ENCODE measurements around the gene EHHADH.

EHHADH gene

DNA sequence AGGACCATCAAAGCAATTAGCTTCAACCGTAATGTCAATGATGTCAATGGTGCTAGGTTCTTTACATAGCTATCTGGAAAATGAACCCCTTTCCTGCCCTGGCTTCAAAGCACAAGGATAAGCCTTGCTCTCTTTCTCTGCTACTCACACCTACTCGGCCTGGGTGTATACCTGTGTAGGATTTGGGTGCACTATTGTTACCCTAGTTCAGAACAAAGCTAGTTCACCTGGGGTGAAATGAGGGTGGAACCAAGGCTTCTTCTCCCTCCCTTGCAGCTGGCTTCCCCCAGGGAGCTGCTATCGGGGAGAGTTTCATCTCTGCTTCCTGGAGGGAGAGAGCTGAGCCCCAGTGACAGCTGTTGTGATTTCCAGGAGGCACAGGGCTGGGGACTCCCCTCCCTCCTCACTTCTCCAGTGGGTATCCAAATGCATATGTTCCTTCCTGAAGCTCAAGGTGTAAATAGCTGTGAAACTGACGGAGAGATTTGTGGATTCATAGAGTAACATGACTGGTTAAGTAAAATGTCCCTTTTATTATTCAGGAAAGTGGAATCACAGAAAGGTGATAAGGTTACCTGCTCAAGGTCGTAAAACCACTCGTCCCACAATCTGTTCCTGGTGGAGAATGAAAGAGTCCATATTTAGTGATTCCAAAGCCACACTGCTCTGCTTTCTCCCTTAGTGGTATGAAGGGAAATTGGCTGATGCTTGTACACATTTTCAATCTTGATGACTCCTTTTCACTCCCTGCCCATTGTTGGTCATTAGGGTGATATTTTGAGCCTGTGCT lies 89.2 kb downstream of the EHHADH start:
- no peak for TF ChIP-seq CTCF (IDR thresholded peaks at IDR 0.05; ENCODE audit: insufficient read depth, low read length, poor library complexity, severe bottlenecking)
- H3K4me3 ChIP-seq (replicated peaks; ENCODE audit: low read depth, low read length): no peak overlapping the region
- no peak for DNase-seq (ENCODE audit: extremely low read depth, insufficient read length)
- H3K27me3 ChIP-seq (replicated peaks; ENCODE audit: control insufficient read depth, insufficient read depth, low read length): peaks cover 3% of the 10 kb centered on the region
- H3K36me3 ChIP-seq (ENCODE audit: control insufficient read depth, insufficient read depth, low read length): no peaks in the 10 kb centered on the region

DNA sequence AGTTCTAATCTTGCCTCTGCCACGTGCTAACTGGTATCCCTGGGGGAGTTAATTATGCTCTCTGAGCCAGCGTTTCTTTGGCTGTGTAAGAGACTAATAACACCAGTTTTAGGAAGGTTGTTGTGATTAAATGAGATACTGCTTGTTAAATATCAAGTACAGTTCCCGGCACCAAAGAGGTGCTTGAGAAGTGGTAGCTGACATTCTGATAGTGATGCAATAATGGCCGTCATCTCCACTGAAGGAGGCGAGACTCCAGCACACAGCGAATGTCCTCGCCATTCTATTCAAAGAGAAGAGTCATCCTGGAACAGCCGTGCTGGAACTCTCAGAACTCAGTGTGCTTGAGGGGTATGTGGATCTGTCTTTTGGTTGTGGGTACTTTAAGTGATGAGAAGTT lies 91.2 kb downstream of the EHHADH start:
- TF ChIP-seq CTCF (IDR thresholded peaks at IDR 0.05; ENCODE audit: insufficient read depth, low read length, poor library complexity, severe bottlenecking): no peak
- H3K4me3 ChIP-seq (replicated peaks; ENCODE audit: low read depth, low read length): no peak overlapping the region
- no peak for DNase-seq (ENCODE audit: extremely low read depth, insufficient read length)
- H3K27me3 ChIP-seq (replicated peaks; ENCODE audit: control insufficient read depth, insufficient read depth, low read length): peaks cover 3% of the 10 kb centered on the region
- H3K36me3 ChIP-seq (ENCODE audit: control insufficient read depth, insufficient read depth, low read length): no peaks in the 10 kb centered on the region

- TF ChIP-seq CTCF (IDR thresholded peaks at IDR 0.05; ENCODE audit: insufficient read depth, low read length, poor library complexity, severe bottlenecking): no peak
- H3K4me3 ChIP-seq (replicated peaks; ENCODE audit: low read depth, low read length): no peak overlapping the region
- no peaks in the 10 kb centered on the region for H3K36me3 ChIP-seq (ENCODE audit: control insufficient read depth, insufficient read depth, low read length)
- peaks cover 3% of the 10 kb centered on the region for H3K27me3 ChIP-seq (replicated peaks; ENCODE audit: control insufficient read depth, insufficient read depth, low read length)
- DNase-seq (ENCODE audit: extremely low read depth, insufficient read length): no peak
These were observed 92.1 kb downstream of the EHHADH start for GRCh38 chr3:185161761-185162160.

- Histone ChIP-seq H3K36me3 (ENCODE audit: control insufficient read depth, insufficient read depth, low read length) (no peaks in the 10 kb centered on the region), H3K27me3 (replicated peaks; ENCODE audit: control insufficient read depth, insufficient read depth, low read length) (no peaks in the 10 kb centered on the region; the same call in none of the 2 replicates), H3K4me3 (replicated peaks; ENCODE audit: low read depth, low read length) (no peak overlapping the region)
- DNase-seq (ENCODE audit: extremely low read depth, insufficient read length): no peak
- TF ChIP-seq CTCF (IDR thresholded peaks at IDR 0.05; ENCODE audit: insufficient read depth, low read length, poor library complexity, severe bottlenecking): no peak
These were observed 96.5 kb downstream of the EHHADH start for GRCh38 chr3:185157347-185157746.

GRCh38 chr3:185155678-185156077 lies 98.2 kb downstream of the EHHADH start:
- no peak for DNase-seq (ENCODE audit: extremely low read depth, insufficient read length)
- TF ChIP-seq CTCF (IDR thresholded peaks at IDR 0.05; ENCODE audit: insufficient read depth, low read length, poor library complexity, severe bottlenecking): no peak
- Histone ChIP-seq H3K36me3 (ENCODE audit: control insufficient read depth, insufficient read depth, low read length) (no peaks in the 10 kb centered on the region), H3K4me3 (replicated peaks; ENCODE audit: low read depth, low read length) (no peak overlapping the region), H3K27me3 (replicated peaks; ENCODE audit: control insufficient read depth, insufficient read depth, low read length) (peaks cover 3% of the 10 kb centered on the region)

Measured in GM06990 (cell line).